Panc1 (cell line): ENCODE data around the gene NT5E. TPM values are rescaled to one million over a fixed set of nuclear protein-coding genes. Genes with fewer than 3 reads are reported as not detected.

Experiments
- ATAC-seq: fragments of 200-7000 bp; cut with Tn5 transposase; 2 replicates; pipeline ENCODE4 v1.9.1; 2020; ENCODE audit warnings: mild to moderate bottlenecking, moderate library complexity
- BruUV-seq: library from RNA; stranded (reverse); fragments of 400-500 nt; replicated peaks from 2 replicates; lab custom pipeline; 2021; lab: Mats Ljungman, UMichigan
- CTCF ChIA-PET: fragments of 300-600 bp; sonication (Branson Sonifier 250); formaldehyde crosslinking; loops from one replicate; lab custom pipeline; 2022; ENCODE audit warnings: antibody characterized with exemption; lab: Charles Lee
- POLR2A ChIA-PET: fragments of 300-600 bp; sonication (Branson Sonifier 250); formaldehyde crosslinking; loops from one replicate; lab custom pipeline; 2022; ENCODE audit warnings: antibody characterized with exemption; lab: Charles Lee
- DNase-seq: peaks from one replicate; pipeline ENCODE4 v3.0.0-alpha.2; 2010; ENCODE audit warnings: low read depth, low spot score
- H3K27ac ChIP-seq: 2 replicates; pipeline ENCODE4 v1.5.1; 2011; ENCODE audit warnings: mild to moderate bottlenecking, low read length, inconsistent platforms
- H3K27me3 ChIP-seq: fragments of 200-500 bp; sonication (Bioruptor generic); 2 replicates; pipeline ENCODE4 v1.6.0; 2014; ENCODE audit warnings: low read length, inconsistent platforms; ENCODE audit not compliant: control insufficient read depth, insufficient read depth
- H3K36me3 ChIP-seq: fragments of 200-500 bp; sonication (Bioruptor generic); 2 replicates; pipeline ENCODE4 v1.5.1; 2014; ENCODE audit warnings: inconsistent platforms, mild to moderate bottlenecking, low read length, moderate library complexity; ENCODE audit not compliant: control insufficient read depth, insufficient read depth
- H3K4me1 ChIP-seq: 2 replicates; pipeline ENCODE4 v1.5.1; 2011; ENCODE audit warnings: inconsistent platforms, mild to moderate bottlenecking, low read length, moderate library complexity; ENCODE audit not compliant: control insufficient read depth, insufficient read depth
- H3K4me3 ChIP-seq, 2 experiments: 2 replicates each; pipeline ENCODE4 v1.5.1; 2011 to 2012; ENCODE audit warnings: low read depth in 2 of 2, low read length in 2 of 2, mild to moderate bottlenecking in 2 of 2, inconsistent platforms in 1 of 2, moderate library complexity in 1 of 2
- H3K9me3 ChIP-seq: fragments of 200-500 bp; sonication (Bioruptor generic); 2 replicates; pipeline ENCODE4 v1.5.1; 2014; ENCODE audit warnings: low read depth, mild to moderate bottlenecking, inconsistent platforms, low read length, moderate library complexity; ENCODE audit not compliant: control insufficient read depth, insufficient read depth
- POLR2AphosphoS5 ChIP-seq: IDR thresholded peaks from 2 replicates; pipeline ENCODE4 v1.6.1; 2012; ENCODE audit warnings: mild to moderate bottlenecking, low read depth, low read length, moderate library complexity
- SIN3A ChIP-seq: IDR thresholded peaks from 2 replicates; pipeline ENCODE4 v1.6.1; 2012; ENCODE audit warnings: low read depth, mild to moderate bottlenecking, low read length, moderate library complexity, borderline replicate concordance; ENCODE audit not compliant: insufficient read depth
- TCF7L2 ChIP-seq: IDR thresholded peaks from 2 replicates; pipeline ENCODE4 v1.6.1; 2011; ENCODE audit warnings: mild to moderate bottlenecking, low read depth, low read length, inconsistent platforms
- in situ Hi-C: cut with HindIII; loops from 2 replicates; pipeline ENCODE4 v1.10.0; 2016; ENCODE audit warnings: low sequenced_read_pairs, low pct_unique_long_range_greater_than_20kb
- intact Hi-C: fragments of 100-400 bp; cut with micrococcal nuclease; formaldehyde crosslinking; loops from one replicate; pipeline ENCODE4 v1.10.0; 2022; ENCODE audit not compliant: unreplicated experiment
- total RNA-seq: library from RNA; stranded (reverse); gene quantifications from one replicate; pipeline ENCODE4 v1.2.1, GENCODE V29; 2021; ENCODE audit not compliant: unreplicated experiment
- TF ChIP-seq, protein P1 (sequence below): fragments of 450-650 bp; IDR thresholded peaks from 2 replicates; pipeline ENCODE4 v1.5.1; 2017; ENCODE audit warnings: mild to moderate bottlenecking
- TF ChIP-seq, protein P2 (sequence below), 2 experiments: IDR thresholded peaks; 2 replicates each; pipeline ENCODE4 v1.6.1; 2011 to 2012; ENCODE audit warnings: low read depth in 2 of 2, control low read depth in 1 of 2, low read length in 1 of 2, mild to moderate bottlenecking in 1 of 2, moderate library complexity in 1 of 2; ENCODE audit not compliant: insufficient read depth in 1 of 2

NT5E gene
- total RNA-seq, 1 experiment from 2014 or later, result 58.4 TPM

DNA sequence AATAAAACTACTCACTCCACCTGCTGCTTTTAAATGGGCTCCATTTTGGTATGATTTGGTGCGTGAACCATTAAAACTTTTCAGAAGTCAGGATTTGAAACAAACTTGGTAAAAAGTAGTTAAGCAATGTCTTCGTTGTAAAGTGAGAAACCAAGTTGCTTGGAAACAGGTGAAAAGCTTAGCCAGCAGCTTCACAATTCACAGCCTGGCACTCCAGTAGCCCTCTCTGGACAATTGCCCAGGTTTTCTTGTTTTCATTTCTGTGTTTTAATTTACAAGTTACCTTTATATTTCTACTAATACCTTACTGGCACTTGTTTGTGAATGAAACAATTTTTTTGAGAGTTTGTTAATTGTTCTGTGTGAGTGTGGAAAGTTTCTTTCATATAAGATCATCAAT, 12.8 kb downstream of the NT5E start:
- ChIA-PET POLR2A (interaction anchor here (0.7 to 2.2 kb wide), 3 partner anchors 12 to 72 kb away, joined by 3 to 9 read pairs (median 4); no protein-coding TSS in a partner anchor), CTCF (interaction anchor here (1.0 to 1.7 kb wide), 2 partner anchors 20 kb away, joined by 4 to 10 read pairs; no protein-coding TSS in a partner anchor)
- no peaks in the 10 kb centered on the region for H3K36me3 ChIP-seq
- DNase-seq (no peak), ATAC-seq (no peak)
- no peaks in the 10 kb centered on the region for H3K27me3 ChIP-seq
- TF ChIP-seq, protein P1, sequence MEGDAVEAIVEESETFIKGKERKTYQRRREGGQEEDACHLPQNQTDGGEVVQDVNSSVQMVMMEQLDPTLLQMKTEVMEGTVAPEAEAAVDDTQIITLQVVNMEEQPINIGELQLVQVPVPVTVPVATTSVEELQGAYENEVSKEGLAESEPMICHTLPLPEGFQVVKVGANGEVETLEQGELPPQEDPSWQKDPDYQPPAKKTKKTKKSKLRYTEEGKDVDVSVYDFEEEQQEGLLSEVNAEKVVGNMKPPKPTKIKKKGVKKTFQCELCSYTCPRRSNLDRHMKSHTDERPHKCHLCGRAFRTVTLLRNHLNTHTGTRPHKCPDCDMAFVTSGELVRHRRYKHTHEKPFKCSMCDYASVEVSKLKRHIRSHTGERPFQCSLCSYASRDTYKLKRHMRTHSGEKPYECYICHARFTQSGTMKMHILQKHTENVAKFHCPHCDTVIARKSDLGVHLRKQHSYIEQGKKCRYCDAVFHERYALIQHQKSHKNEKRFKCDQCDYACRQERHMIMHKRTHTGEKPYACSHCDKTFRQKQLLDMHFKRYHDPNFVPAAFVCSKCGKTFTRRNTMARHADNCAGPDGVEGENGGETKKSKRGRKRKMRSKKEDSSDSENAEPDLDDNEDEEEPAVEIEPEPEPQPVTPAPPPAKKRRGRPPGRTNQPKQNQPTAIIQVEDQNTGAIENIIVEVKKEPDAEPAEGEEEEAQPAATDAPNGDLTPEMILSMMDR, result no peak
- TF ChIP-seq, protein P2, sequence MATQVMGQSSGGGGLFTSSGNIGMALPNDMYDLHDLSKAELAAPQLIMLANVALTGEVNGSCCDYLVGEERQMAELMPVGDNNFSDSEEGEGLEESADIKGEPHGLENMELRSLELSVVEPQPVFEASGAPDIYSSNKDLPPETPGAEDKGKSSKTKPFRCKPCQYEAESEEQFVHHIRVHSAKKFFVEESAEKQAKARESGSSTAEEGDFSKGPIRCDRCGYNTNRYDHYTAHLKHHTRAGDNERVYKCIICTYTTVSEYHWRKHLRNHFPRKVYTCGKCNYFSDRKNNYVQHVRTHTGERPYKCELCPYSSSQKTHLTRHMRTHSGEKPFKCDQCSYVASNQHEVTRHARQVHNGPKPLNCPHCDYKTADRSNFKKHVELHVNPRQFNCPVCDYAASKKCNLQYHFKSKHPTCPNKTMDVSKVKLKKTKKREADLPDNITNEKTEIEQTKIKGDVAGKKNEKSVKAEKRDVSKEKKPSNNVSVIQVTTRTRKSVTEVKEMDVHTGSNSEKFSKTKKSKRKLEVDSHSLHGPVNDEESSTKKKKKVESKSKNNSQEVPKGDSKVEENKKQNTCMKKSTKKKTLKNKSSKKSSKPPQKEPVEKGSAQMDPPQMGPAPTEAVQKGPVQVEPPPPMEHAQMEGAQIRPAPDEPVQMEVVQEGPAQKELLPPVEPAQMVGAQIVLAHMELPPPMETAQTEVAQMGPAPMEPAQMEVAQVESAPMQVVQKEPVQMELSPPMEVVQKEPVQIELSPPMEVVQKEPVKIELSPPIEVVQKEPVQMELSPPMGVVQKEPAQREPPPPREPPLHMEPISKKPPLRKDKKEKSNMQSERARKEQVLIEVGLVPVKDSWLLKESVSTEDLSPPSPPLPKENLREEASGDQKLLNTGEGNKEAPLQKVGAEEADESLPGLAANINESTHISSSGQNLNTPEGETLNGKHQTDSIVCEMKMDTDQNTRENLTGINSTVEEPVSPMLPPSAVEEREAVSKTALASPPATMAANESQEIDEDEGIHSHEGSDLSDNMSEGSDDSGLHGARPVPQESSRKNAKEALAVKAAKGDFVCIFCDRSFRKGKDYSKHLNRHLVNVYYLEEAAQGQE (IDR thresholded peaks at IDR 0.05; ENCODE audit: insufficient read depth in 1 of 2, low read depth in 2 of 2, low read length in 1 of 2), result no peak
- no peak for TF ChIP-seq POLR2AphosphoS5
- no peak for TF ChIP-seq TCF7L2
- no peak for TF ChIP-seq SIN3A
- BruUV-seq, result no TSS peak
- H3K4me1 ChIP-seq, result peaks cover 85% of the 10 kb centered on the region
- no peak overlapping the region for H3K4me3 ChIP-seq
- H3K27ac ChIP-seq, result peak overlapping the region; percentile 90
- H3K9me3 ChIP-seq, result no peaks in the 10 kb centered on the region
- in situ Hi-C loops (no loop called here), intact Hi-C loops (loop anchor here (10.0 kb wide), 1 partner anchor 58 kb away; no protein-coding TSS in a partner anchor)

DNA sequence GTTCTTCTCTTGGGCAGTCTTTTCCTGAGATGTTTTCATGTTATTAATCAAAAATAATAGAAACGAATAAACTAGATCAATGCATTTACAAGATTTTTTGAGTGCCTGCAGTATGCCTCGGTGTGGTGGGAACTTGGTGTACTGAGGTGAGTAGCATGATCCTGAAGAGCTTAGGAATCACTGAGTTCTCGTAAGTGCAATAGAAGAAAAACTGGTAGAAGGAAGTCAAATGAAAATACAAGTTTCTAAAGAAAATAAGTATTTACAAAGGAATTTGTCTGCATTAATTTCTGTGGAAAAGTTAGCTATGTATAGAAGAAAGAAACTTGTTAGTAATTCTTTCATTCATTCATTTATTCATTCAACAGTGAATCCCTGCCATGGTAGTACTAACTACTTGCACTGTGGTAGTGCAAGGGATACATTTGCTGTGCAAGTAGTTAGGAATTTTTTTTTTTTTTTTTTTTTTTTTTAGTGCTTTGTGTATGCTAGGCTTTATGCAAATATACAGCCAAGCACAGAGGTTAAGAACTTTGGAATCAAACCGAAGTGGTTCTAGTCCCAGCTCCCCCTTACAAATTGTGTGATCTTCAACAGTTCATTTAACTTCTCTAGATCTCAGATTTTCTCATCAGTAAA, 13.9 kb downstream of the NT5E start:
- Histone ChIP-seq H3K9me3 (no peaks in the 10 kb centered on the region), H3K27me3 (no peaks in the 10 kb centered on the region), H3K27ac (peak overlapping the region; percentile 90), H3K36me3 (no peaks in the 10 kb centered on the region), H3K4me1 (peaks cover 83% of the 10 kb centered on the region), H3K4me3 (peak overlapping the region in 1 of 2 experiments; percentile 35; a peak in 1 of 4 replicates)
- in situ Hi-C loops (no loop called here), intact Hi-C loops (loop anchor here (10.0 kb wide), 1 partner anchor 59 kb away; no protein-coding TSS in a partner anchor)
- ATAC-seq, result no peak; the same call in 1 of the 2 replicates
- ChIA-PET CTCF (interaction anchor here (1.7 kb wide), 1 partner anchor 19 kb away, joined by 10 read pairs; no protein-coding TSS in a partner anchor), POLR2A (interaction anchor here (1.2 to 2.2 kb wide), 4 partner anchors 8 to 19 kb away, joined by 3 to 9 read pairs (median 4); no protein-coding TSS in a partner anchor)
- TSS peak; percentile 91 for BruUV-seq
- no peak for DNase-seq
- TF ChIP-seq, protein P2 (IDR thresholded peaks at IDR 0.05; ENCODE audit: insufficient read depth in 1 of 2, low read depth in 2 of 2, low read length in 1 of 2), result no peak
- TF ChIP-seq, protein P1, result no peak
